Measurements from ENCODE around the gene ETV1.

The ETV1 gene

DNA sequence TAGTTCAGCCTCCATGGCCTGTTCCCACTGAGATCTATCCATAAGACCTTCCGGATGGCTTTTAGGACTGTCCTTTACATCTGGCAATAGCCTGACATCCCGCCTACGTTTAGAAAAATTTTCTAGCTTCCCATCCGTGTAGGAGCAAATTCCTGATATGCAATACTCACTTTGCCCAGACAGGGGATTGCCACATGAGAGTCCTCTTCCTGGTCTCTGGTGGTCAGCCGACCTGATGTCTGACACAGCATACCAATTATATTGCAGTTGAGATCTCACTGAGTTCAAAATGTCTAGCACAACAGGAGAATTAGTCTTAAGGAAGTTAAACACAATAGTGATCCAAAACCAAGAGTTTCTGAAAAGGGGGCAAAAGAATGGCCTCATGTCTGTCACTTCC is 9.4 kb upstream of the ETV1 start:
- TF ChIP-seq CTCF (IDR thresholded peaks at IDR 0.05; ENCODE audit: low read depth, low read length), result no peak

GRCh38 chr7:13992596-13992964 is 3.1 kb upstream of the ETV1 start:
- no peak overlapping the region for H3K4me3 ChIP-seq (ENCODE audit: low read depth, low read length)
- no peak for TF ChIP-seq CTCF (IDR thresholded peaks at IDR 0.05; ENCODE audit: low read depth, low read length)
- in situ Hi-C loops (cut with HindIII; ENCODE audit: low sequenced_read_pairs), result no loop called here
- no peak for DNase-seq (ENCODE audit: low read depth, low spot score)

More for the DNA sequence above, 9.4 kb upstream of the ETV1 start:
- in situ Hi-C loops (cut with HindIII; ENCODE audit: low sequenced_read_pairs), result no loop called here
- H3K4me3 ChIP-seq (ENCODE audit: low read depth, low read length), result no peak overlapping the region
- no peak for DNase-seq (ENCODE audit: low read depth, low spot score)

DNA sequence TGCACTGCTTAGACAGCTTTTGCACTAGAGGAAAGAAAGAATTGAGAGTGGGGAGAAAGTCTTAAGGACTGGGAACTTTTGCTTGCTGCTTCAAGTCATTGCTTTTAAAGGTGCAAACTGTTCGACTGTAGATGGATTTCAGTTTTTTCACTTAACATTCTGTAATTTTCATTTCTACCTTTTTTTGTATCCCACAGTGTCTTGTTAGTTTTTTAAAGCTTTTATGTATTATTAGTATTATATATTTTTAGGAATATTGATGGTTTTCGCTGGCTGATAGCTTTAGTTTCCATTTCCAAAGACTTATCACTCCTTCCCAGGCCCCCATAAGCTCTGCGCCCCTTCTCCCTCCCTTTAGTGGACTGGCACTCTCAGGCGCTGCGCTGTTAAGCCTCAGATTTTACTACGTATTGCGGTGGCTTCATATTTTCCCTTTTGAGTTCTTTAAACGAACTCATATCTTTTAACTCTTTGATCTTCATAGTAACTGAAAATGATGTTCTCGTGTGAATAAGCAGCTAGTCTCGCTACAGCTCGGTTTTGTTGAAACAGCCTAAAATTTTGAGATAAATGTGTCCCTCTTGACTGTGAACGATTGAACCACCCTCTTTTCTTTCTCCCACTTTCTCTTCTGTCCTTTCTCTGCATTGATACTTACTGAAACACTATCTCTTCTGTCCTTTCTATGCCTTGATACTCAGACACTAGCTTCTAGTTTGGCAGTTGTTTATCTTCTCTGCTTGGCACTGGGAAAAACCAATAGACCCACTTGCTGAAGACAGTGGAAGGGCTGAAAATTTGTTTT is 2.5 kb upstream of the ETV1 start:
- in situ Hi-C loops (cut with HindIII; ENCODE audit: low sequenced_read_pairs), result no loop called here
- H3K4me3 ChIP-seq (ENCODE audit: low read depth, low read length), result peak overlapping the region; percentile 40
- no peak for TF ChIP-seq CTCF (IDR thresholded peaks at IDR 0.05; ENCODE audit: low read depth, low read length)
- no peak for DNase-seq (ENCODE audit: low read depth, low spot score)

DNA sequence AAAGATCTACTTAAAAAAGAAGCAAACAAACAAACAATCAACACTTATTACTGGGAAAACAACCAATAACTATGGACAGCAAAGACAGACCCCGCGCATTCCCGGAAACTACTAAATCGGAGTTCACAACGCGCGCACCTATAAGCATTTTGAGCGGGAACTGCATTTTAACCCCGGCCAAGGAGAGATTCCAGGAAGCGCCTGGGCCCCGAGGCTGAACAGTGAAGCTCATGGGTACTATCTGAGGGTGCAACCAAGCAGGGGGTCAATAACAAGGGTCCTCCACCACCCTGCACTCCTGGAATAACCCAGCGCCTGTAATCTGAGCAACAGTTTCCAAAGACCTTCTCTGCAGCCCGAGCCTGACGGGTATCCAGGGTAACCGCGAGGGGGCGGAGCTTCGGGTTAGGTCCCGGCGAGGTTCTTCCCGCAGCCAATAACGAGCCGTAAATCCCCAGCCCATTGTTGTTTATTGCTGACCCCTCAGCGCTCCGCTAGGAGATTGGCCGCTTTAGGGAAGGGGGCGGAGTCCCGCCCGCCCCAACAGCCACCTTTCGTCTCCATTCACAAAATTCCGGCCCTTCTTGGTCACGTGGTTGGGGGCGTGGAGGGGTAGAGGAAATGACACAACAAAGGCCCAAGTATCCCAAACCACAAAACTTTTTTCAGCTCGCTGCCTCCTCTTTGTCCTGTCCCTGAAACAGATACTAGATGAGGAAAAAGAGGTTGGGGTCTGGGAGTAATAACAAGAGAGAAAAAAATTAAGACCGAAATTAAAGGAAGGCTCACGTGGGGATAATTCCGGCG is 1.7 kb upstream of the ETV1 start:
- peak; percentile 99 for DNase-seq (ENCODE audit: low read depth, low spot score)
- TF ChIP-seq CTCF (IDR thresholded peaks at IDR 0.05; ENCODE audit: low read depth, low read length), result no peak
- in situ Hi-C loops (cut with HindIII; ENCODE audit: low sequenced_read_pairs), result no loop called here
- peak overlapping the region; percentile 77 for H3K4me3 ChIP-seq (ENCODE audit: low read depth, low read length)

DNA sequence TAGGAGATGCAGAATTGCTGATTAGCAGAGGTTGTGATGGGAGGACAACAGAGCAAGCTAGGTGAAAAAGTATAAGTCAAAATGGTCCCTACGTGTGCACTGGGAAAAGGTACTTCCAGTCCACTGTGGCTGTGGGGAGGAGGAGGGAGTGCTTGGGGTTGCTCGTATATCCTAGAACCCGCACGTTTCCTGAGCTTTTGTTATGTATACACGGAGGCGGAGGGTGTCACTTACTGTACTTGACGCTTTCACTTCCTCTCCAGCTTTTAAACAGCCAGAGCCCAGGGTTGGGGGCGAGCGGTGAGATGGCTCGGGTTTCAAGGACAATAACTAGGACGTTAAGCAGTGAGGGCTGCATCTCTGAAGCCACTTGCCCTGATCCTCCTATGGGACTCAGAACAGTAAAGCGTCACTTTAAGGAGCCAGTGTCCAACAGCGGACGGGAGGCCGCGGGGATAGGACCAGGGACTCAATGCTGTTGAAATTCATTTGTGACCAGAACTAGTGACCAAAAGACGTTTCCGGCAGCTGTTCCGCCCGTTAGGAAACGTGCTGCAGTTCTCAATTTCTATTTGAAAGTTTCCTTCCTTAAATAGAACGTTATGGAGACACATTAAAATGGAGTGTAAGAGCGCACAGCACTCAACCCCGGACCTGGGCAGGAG is 985 bp upstream of the ETV1 start:
- no peak for TF ChIP-seq CTCF (IDR thresholded peaks at IDR 0.05; ENCODE audit: low read depth, low read length)
- in situ Hi-C loops (cut with HindIII; ENCODE audit: low sequenced_read_pairs), result no loop called here
- DNase-seq (ENCODE audit: low read depth, low spot score), result peak; percentile 72
- peak overlapping the region; percentile 77 for H3K4me3 ChIP-seq (ENCODE audit: low read depth, low read length)

DNA sequence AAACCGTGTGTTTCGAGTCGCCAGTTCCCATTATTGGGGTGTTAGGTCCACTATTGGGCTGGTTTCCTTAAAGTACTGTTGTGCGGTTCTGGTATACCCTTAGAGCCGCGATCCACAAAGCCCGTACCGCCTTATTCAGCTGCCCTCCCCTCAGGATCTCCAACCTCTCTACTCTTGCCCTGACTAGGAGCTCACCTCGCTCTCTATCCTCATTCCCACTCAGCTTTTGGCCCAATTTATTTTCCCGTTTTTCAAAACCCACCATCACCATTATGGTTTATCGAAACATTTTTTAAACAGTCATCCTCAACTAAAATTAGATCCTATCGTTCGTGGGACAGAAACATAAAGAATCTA is 461 bp upstream of the ETV1 start:
- no peak for TF ChIP-seq CTCF (IDR thresholded peaks at IDR 0.05; ENCODE audit: low read depth, low read length)
- in situ Hi-C loops (cut with HindIII; ENCODE audit: low sequenced_read_pairs), result no loop called here
- peak overlapping the region; percentile 77 for H3K4me3 ChIP-seq (ENCODE audit: low read depth, low read length)
- no peak for DNase-seq (ENCODE audit: low read depth, low spot score)

Data from astrocyte of the spinal cord (primary cell).